GOT3 (cell line): ENCODE measurements around the gene TRPM8.

Experiments used
- DNase-seq: peaks from one replicate; lab custom pipeline; 2025; ENCODE audit warnings: mixed read lengths; lab: John Stamatoyannopoulos, UW

TRPM8 gene

GRCh38 chr2:234047361-234047760 lies 130.2 kb downstream of the TRPM8 start:
- DNase-seq, result no peak

GRCh38 chr2:234048049-234048448 lies 130.9 kb downstream of the TRPM8 start:
- no peak for DNase-seq

- DNase-seq, result no peak
Measured at GRCh38 chr2:234050455-234051135, 133.4 kb downstream of the TRPM8 start, which contains the start of gene SPP2. TSS of gene SPP2 (plus strand) at chr2:234050702. CDS start at chr2:234050787, 85 bp downstream.

GRCh38 chr2:234051374-234052070 lies 134.3 kb downstream of the TRPM8 start:
- no peak for DNase-seq

GRCh38 chr2:234058881-234059280 lies 141.7 kb downstream of the TRPM8 start:
- DNase-seq, result no peak

- no peak for DNase-seq
Measured at GRCh38 chr2:234060236-234060635, 143.1 kb downstream of the TRPM8 start.

- DNase-seq, result no peak
Measured at GRCh38 chr2:234061624-234062257, 144.6 kb downstream of the TRPM8 start.

GRCh38 chr2:234066587-234066986 lies 149.4 kb downstream of the TRPM8 start:
- DNase-seq, result no peak
